Gastrocnemius medialis (tissue), 4 donors: Measurements from ENCODE around the gene VIPR2. TPM values are rescaled to one million over a fixed set of nuclear protein-coding genes. Genes with fewer than 3 reads are reported as not detected.
"Not testable (repeated sequence)": the region's sequence is repeated elsewhere in the genome, so short reads cannot be mapped to it uniquely, and the experiment has no call there.

Experiments
- ATAC-seq, 2 donors: fragments of 150-250 bp; one replicate each; pipeline ENCODE4 v1.9.1; 2016
- DNase-seq, 2 donors: peaks; one replicate each; pipeline ENCODE4 v3.0.0-alpha.2; 2019
- H3K27ac ChIP-seq, 4 donors: fragments of 200-600 bp; sonication (generic); 1 replicate in 1 of 4; 2 replicates in 3 of 4; pipeline ENCODE4 v1.5.1; 2016 to 2018; ENCODE audit warnings: mild to moderate bottlenecking in 2 of 4, moderate library complexity in 1 of 4
- H3K27me3 ChIP-seq, 3 donors: fragments of 200-600 bp; sonication (generic) in 2 of 3; 1 replicate in 1 of 3; 2 replicates in 2 of 3; pipeline versions ENCODE4 v1.5.1 to v1.6.0; 2016 to 2019; ENCODE audit warnings: mild to moderate bottlenecking in 1 of 3, moderate library complexity in 1 of 3
- H3K36me3 ChIP-seq, 2 donors: fragments of 200-600 bp; sonication (generic) in 1 of 2; one replicate each; pipeline ENCODE4 v1.5.1; 2017 to 2018
- H3K4me1 ChIP-seq, 2 donors: fragments of 200-600 bp; sonication (generic) in 1 of 2; one replicate each; pipeline ENCODE4 v1.5.1; 2016 to 2017; ENCODE audit warnings: mild to moderate bottlenecking in 2 of 2
- H3K4me3 ChIP-seq, 4 donors: fragments of 200-600 bp; sonication (generic) in 3 of 4; 1 replicate in 1 of 4; 2 replicates in 3 of 4; pipeline ENCODE4 v1.5.1; 2016 to 2019; ENCODE audit warnings: mild to moderate bottlenecking in 2 of 4
- H3K9me3 ChIP-seq, 3 donors: fragments of 200-600 bp; sonication (generic) in 2 of 3; 1 replicate in 1 of 3; 2 replicates in 2 of 3; pipeline ENCODE4 v1.5.1; 2016 to 2019
- POLR2A ChIP-seq, 2 donors: fragments of 450-650 bp; IDR thresholded peaks; one replicate each; pipeline ENCODE4 v1.6.1; 2017; ENCODE audit warnings: antibody characterized with exemption in 2 of 2, mild to moderate bottlenecking in 2 of 2, moderate library complexity in 2 of 2
- in situ Hi-C, 4 donors: fragments of 200-750 bp; cut with MboI; loops; one replicate each; pipeline versions ENCODE4 v1.15.0 to v1.8.0; 2017; ENCODE audit warnings: low sequenced_read_pairs in 4 of 4
- intact Hi-C: fragments of 100-400 bp; cut with DNase I; formaldehyde crosslinking; loops from one replicate; pipeline ENCODE4 v1.15.1; 2023; ENCODE audit warnings: low total_unique reads
- total RNA-seq, 4 donors: library from RNA; depleted of rRNA; stranded (reverse); fragments of >200 nt; gene quantifications; one replicate each; pipeline versions ENCODE4 v1.1.0 to v1.2.3, GENCODE V29; 2016
- TF ChIP-seq, protein P1 (sequence below), 5 experiments: fragments of 450-650 bp in 3 of 5; fragments of 200-600 bp in 2 of 5; sonication (generic) in 2 of 5; IDR thresholded peaks in 4 of 5; conservative IDR thresholded peaks in 1 of 5; 1 replicate in 4 of 5; 2 replicates in 1 of 5; pipeline ENCODE4 v1.5.1; 2016 to 2019; ENCODE audit warnings: antibody characterized with exemption in 5 of 5, mild to moderate bottlenecking in 3 of 5, moderate library complexity in 3 of 5

Gene VIPR2
- total RNA-seq, 4 donors from 2014 or later: 0.39 to 2.2 (median 0.80) TPM

DNA sequence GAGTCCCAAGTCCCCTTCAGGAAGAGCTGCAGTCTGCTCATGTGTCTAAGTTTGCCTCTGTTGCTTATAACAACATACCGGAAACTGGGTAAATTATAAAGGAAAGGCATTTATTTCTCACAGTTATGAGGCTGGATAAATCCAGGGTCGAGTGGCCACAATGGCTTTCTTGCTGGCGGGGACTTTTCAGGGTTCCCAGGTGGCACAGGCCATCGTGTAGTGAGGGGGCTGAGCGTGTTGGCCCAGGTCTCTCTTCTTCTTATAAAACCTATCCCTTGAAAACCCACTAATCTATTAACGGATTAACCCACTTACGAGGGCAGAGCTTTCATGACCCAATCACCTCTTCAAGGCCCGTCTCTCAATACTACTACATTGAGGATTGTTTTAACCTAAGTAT is 8.7 kb downstream of the VIPR2 start:
- in situ Hi-C loops: no loop called here
- Histone ChIP-seq H3K9me3 (no peaks in the 10 kb centered on the region), H3K36me3 (no peaks in the 10 kb centered on the region), H3K4me3 (no peak overlapping the region), H3K27me3 (no peaks in the 10 kb centered on the region), H3K4me1 (peaks cover 7 to 8% of the 10 kb centered on the region in 2 donors), H3K27ac (no peak overlapping the region)
- ATAC-seq: no peak
- intact Hi-C loops: no loop called here
- DNase-seq: no peak
- TF ChIP-seq POLR2A (IDR thresholded peaks at IDR 0.05): no peak
- TF ChIP-seq, protein P1, sequence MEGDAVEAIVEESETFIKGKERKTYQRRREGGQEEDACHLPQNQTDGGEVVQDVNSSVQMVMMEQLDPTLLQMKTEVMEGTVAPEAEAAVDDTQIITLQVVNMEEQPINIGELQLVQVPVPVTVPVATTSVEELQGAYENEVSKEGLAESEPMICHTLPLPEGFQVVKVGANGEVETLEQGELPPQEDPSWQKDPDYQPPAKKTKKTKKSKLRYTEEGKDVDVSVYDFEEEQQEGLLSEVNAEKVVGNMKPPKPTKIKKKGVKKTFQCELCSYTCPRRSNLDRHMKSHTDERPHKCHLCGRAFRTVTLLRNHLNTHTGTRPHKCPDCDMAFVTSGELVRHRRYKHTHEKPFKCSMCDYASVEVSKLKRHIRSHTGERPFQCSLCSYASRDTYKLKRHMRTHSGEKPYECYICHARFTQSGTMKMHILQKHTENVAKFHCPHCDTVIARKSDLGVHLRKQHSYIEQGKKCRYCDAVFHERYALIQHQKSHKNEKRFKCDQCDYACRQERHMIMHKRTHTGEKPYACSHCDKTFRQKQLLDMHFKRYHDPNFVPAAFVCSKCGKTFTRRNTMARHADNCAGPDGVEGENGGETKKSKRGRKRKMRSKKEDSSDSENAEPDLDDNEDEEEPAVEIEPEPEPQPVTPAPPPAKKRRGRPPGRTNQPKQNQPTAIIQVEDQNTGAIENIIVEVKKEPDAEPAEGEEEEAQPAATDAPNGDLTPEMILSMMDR (IDR thresholded peaks at IDR 0.05 in 4 of 5, conservative IDR thresholded peaks at IDR 0.05 in 1 of 5): no peak

DNA sequence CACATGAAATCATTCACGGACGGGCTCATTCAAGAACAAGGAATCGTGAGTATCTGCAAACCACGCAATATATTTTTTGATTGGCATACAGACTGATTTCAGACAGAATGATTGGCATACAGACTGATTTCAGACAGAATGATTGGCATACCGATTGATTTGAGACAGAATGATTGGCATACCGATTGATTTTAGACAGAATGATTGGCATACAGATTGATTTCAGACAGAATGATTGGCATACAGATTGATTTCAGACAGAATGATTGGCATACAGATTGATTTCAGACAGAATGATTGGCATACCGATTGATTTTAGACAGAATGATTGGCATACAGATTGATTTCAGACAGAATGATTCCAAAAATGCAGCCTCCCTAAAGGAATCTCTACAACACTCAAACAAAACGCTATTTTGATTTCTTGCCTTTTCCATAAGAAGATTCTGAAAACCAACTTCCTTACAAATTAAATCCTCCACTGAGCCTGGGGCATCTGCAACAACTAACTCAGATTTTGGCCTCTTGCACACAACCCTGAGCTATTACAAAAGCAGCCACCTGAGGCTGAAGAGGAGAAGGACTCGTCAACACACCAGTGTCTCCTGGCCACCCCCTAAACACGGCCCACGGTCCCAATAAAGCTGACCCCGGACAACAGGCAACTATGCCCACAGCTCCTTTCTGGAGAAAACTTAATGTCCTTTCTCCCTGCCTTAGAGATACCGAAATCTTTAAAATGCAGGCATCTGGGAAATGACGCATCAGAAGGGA is 11.8 kb downstream of the VIPR2 start:
- H3K4me3 ChIP-seq, DNase-seq, H3K27ac ChIP-seq, H3K27me3 ChIP-seq, H3K36me3 ChIP-seq, intact Hi-C loops, H3K4me1 ChIP-seq, in situ Hi-C loops, H3K9me3 ChIP-seq, ATAC-seq: not testable (repeated sequence)

DNA sequence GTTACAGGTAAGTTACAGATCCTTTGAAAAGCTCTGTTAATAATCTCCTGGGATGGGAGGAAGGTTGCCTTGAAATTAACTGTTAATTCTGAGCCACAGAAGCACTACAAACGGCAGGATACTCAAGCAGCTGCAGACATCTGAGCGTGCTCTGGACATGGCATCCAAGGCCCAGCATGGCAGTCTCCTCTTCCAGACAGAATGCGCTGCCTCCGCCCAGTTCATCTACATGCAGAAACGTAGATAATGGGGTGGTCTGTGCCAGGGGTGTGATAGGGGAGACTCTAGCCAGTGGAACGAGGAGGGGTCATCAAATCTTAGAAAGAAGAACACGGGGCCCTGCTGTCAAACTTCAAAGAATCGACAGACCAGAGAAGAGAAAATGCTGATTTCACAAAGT is 13.8 kb downstream of the VIPR2 start:
- intact Hi-C loops: no loop called here
- no peak overlapping the region for H3K27ac ChIP-seq
- H3K27me3 ChIP-seq: no peaks in the 10 kb centered on the region
- DNase-seq (no peak), ATAC-seq (no peak)
- H3K9me3 ChIP-seq: no peaks in the 10 kb centered on the region
- in situ Hi-C loops: no loop called here
- H3K4me1 ChIP-seq: peaks cover 7 to 8% of the 10 kb centered on the region in 2 donors
- TF ChIP-seq, protein P1 (IDR thresholded peaks at IDR 0.05 in 4 of 5, conservative IDR thresholded peaks at IDR 0.05 in 1 of 5): no peak
- no peak overlapping the region for H3K4me3 ChIP-seq
- H3K36me3 ChIP-seq: no peaks in the 10 kb centered on the region

DNA sequence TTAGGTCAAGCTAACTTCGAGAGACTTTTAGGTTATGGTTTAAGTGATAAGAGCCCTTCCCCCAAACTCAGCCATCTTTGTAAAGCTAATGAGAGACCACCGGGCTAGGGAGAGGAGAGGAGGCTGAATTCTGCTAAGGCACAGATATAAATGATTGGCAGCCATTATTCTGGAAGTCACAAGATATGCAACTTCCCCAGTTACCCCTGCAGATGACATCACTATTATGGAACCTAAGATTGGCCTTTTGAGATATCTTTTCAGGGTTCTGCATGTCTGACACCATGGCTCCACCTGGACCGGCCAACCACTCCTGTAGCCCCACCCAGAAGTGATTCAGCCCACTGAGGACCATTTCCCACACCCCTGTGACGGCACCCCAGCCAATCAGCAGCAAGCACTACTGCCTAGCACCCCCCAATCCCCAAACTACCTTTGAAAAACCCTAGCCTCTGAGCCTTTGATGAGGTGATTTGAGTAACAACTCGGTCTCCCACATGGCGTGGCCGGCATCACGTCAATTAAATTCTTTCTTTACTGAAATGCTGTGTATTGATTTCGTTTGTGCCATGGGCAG is 14.4 kb downstream of the VIPR2 start:
- no peaks in the 10 kb centered on the region for H3K36me3 ChIP-seq
- DNase-seq (no peak), ATAC-seq (no peak)
- intact Hi-C loops: no loop called here
- in situ Hi-C loops: no loop called here
- H3K27me3 ChIP-seq: no peaks in the 10 kb centered on the region
- peaks cover 7 to 8% of the 10 kb centered on the region in 2 donors for H3K4me1 ChIP-seq
- TF ChIP-seq POLR2A (IDR thresholded peaks at IDR 0.05): no peak
- TF ChIP-seq, protein P1 (IDR thresholded peaks at IDR 0.05 in 4 of 5, conservative IDR thresholded peaks at IDR 0.05 in 1 of 5): no peak
- no peak overlapping the region for H3K4me3 ChIP-seq
- H3K27ac ChIP-seq: no peak overlapping the region
- no peaks in the 10 kb centered on the region for H3K9me3 ChIP-seq

DNA sequence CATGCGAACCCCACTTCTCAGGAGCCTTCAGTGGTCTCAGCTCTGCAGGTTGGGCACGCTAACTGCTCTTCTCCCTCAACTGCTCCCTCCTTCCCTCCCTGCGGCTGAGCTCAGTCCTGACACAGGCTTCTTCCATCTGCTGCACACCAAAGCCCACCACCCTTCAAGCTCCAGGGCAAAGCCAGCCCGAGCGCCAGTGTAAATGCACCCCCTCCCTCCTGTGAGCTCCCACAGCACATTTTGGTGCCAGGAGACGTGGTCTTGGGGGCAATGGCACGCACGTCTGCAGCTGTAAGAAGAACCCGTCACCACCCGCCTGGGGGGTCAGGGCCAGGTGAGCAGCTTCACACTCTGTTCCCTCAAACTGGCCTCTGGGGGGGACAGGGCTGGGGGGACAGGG is 15.9 kb downstream of the VIPR2 start:
- TF ChIP-seq POLR2A (IDR thresholded peaks at IDR 0.05): no peak
- TF ChIP-seq, protein P1 (IDR thresholded peaks at IDR 0.05 in 4 of 5, conservative IDR thresholded peaks at IDR 0.05 in 1 of 5): no peak
- intact Hi-C loops: no loop called here
- Histone ChIP-seq H3K4me1 (peaks cover 3 to 4% of the 10 kb centered on the region in 2 donors), H3K4me3 (no peak overlapping the region), H3K27me3 (no peaks in the 10 kb centered on the region), H3K9me3 (no peaks in the 10 kb centered on the region), H3K36me3 (no peaks in the 10 kb centered on the region), H3K27ac (no peak overlapping the region)
- ATAC-seq (no peak), DNase-seq (no peak)
- in situ Hi-C loops: no loop called here
